GM12865 (cell line): Measurements from ENCODE around the gene PTPRN2.

Experiments
- DNase-seq: peaks from one replicate; pipeline ENCODE4 v3.0.0; 2010; ENCODE audit warnings: low read depth
- H3K4me3 ChIP-seq: 2 replicates; pipeline ENCODE4 v1.5.1; 2011; ENCODE audit warnings: mild to moderate bottlenecking, low read depth, low read length, control low read depth
- CTCF ChIP-seq: IDR thresholded peaks from 2 replicates; pipeline ENCODE4 v1.5.1; 2011; ENCODE audit warnings: low read length, control low read depth, low read depth, inconsistent platforms; ENCODE audit not compliant: insufficient read depth; ENCODE audit errors: missing control alignments

The PTPRN2 gene

GRCh38 chr7:157839672-157840167 lies 747.9 kb downstream of the PTPRN2 start:
- no peak for DNase-seq
- TF ChIP-seq CTCF: no peak
- no peak overlapping the region for H3K4me3 ChIP-seq

GRCh38 chr7:157839226-157839625 lies 748.4 kb downstream of the PTPRN2 start:
- no peak for DNase-seq
- TF ChIP-seq CTCF: no peak
- H3K4me3 ChIP-seq: no peak overlapping the region

- no peak for DNase-seq
- no peak overlapping the region for H3K4me3 ChIP-seq
- no peak for TF ChIP-seq CTCF
Measured at GRCh38 chr7:157837561-157837960, 750.1 kb downstream of the PTPRN2 start.

GRCh38 chr7:157837047-157837446 lies 750.6 kb downstream of the PTPRN2 start:
- TF ChIP-seq CTCF: no peak
- no peak for DNase-seq
- no peak overlapping the region for H3K4me3 ChIP-seq

GRCh38 chr7:157834501-157835163 lies 753.0 kb downstream of the PTPRN2 start:
- no peak for TF ChIP-seq CTCF
- no peak for DNase-seq
- no peak overlapping the region for H3K4me3 ChIP-seq

GRCh38 chr7:157832866-157833607 lies 754.6 kb downstream of the PTPRN2 start:
- DNase-seq: no peak
- no peak overlapping the region for H3K4me3 ChIP-seq
- TF ChIP-seq CTCF: no peak
